Omental fat pad (tissue), 4 donors: ENCODE results near the gene SYNJ2. TPM values are rescaled to one million over a fixed set of nuclear protein-coding genes. Genes with fewer than 3 reads are reported as not detected.

Experiments
- ATAC-seq: fragments of 150-250 bp; one replicate; pipeline ENCODE4 v1.9.1; 2016; ENCODE audit warnings: mild to moderate bottlenecking, moderate library complexity; ENCODE audit not compliant: low FRiP score
- DNase-seq: peaks from one replicate; pipeline ENCODE4 v3.0.0-alpha.2; 2019; ENCODE audit warnings: low spot score
- CTCF ChIP-seq, 3 donors: fragments of 450-650 bp; IDR thresholded peaks; one replicate each; pipeline ENCODE4 v1.5.1; 2016 to 2017; ENCODE audit warnings: antibody characterized with exemption in 3 of 3, mild to moderate bottlenecking in 3 of 3, moderate library complexity in 2 of 3
- total RNA-seq, 4 donors: library from RNA; depleted of rRNA; stranded (reverse); fragments of >200 nt; gene quantifications; one replicate each; pipeline ENCODE4 v1.1.0, GENCODE V29; 2016

SYNJ2 gene
- total RNA-seq, 4 donors from 2014 or later = 2.3 to 27.6 (median 6.4) TPM

GRCh38 chr6:158011478-158011920 lies 29.8 kb downstream of the SYNJ2 start:
- ATAC-seq (no peak), DNase-seq (no peak)
- TF ChIP-seq CTCF (IDR thresholded peaks at IDR 0.05) = no peak

GRCh38 chr6:158011980-158012566 lies 30.4 kb downstream of the SYNJ2 start:
- TF ChIP-seq CTCF (IDR thresholded peaks at IDR 0.05) = no peak
- ATAC-seq = no peak
- no peak for DNase-seq

GRCh38 chr6:158013904-158014504 lies 32.3 kb downstream of the SYNJ2 start:
- DNase-seq (no peak), ATAC-seq (no peak)
- no peak for TF ChIP-seq CTCF (IDR thresholded peaks at IDR 0.05)

- DNase-seq = no peak
- no peak for ATAC-seq
- no peak for TF ChIP-seq CTCF (IDR thresholded peaks at IDR 0.05)
These were observed 33.0 kb downstream of the SYNJ2 start for GRCh38 chr6:158014505-158015187.

DNA sequence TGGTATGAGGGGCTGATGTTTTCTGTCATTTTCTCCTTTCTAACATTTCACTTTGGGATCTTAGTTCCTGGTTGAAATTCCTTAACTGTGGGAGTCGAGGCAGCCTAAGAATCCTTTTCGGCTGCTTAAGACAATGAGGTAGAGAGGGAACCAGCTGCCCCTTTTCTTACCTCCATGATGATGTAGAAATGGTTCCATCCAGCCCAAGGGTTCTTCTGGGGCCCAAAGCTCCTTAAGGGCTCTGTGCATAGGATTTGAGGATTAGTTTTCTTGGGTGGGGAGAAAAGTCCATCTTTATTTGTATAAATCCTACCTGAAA lies 33.5 kb downstream of the SYNJ2 start:
- ATAC-seq (no peak), DNase-seq (no peak)
- no peak for TF ChIP-seq CTCF (IDR thresholded peaks at IDR 0.05)

GRCh38 chr6:158016571-158017383 lies 35.1 kb downstream of the SYNJ2 start:
- DNase-seq (no peak), ATAC-seq (no peak)
- TF ChIP-seq CTCF (IDR thresholded peaks at IDR 0.05) = no peak
